Lower leg skin (tissue), 3 donors: ENCODE results near the gene GNB1.

Experiments used
- CTCF ChIP-seq, 3 donors: fragments of 450-650 bp; IDR thresholded peaks; one replicate each; pipeline ENCODE4 v1.5.1; 2016; ENCODE audit warnings: antibody characterized with exemption in 3 of 3, mild to moderate bottlenecking in 3 of 3, moderate library complexity in 2 of 3
- POLR2A ChIP-seq, 2 donors: fragments of 450-650 bp; IDR thresholded peaks; one replicate each; pipeline ENCODE4 v1.6.1; 2016 to 2017; ENCODE audit warnings: antibody characterized with exemption in 2 of 2, mild to moderate bottlenecking in 1 of 2, moderate library complexity in 1 of 2

DNA sequence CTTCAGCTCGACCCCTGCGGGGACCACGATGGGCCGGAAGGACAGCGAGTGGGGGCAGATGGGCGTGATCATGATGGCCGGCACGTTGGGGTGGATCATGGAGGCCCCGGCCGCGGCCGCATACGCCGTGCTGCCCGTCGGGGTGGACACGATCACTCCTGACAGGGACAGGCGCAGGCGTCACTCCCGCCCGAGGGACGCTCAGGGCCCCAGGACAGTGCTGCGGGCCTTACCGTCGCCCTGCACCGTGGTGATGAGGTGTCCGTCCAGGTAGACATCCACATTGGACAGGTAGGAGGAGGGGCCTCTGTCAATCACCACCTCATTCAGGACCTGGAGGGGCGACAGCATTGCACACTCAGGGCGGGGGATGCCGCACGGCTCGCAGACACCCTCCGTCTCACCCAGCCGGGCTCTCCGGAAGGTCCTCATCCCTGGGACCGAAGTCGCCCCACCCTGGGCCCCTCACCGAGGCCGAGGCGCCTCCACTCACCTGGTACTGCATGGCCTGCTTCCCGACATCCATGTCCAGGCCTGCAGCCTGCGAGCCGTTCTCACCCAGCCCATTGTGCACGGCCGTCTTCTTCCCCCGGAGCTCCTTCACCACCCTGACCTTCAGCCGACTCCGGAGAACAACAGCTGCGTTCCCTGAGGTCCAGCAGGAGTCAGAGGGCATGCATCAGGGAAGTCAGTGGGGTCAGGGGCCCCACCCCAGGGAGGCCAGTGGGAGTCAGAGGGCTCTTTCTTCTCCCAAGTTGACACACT, 136.7 kb downstream of the GNB1 start:
- TF ChIP-seq CTCF (IDR thresholded peaks at IDR 0.05) (no peak), POLR2A (IDR thresholded peaks at IDR 0.05) (no peak)
